Fibroblast of lung (primary cell): Measurements from ENCODE around the gene CCNL1.

ENCODE experiments used
- EZH2 ChIP-seq: IDR thresholded peaks from 2 replicates; pipeline ENCODE4 v1.5.1; 2012; ENCODE audit warnings: low read length, control low read depth, mild to moderate bottlenecking; ENCODE audit errors: missing control alignments
- TF ChIP-seq, protein P1 (sequence below), 2 donors: IDR thresholded peaks in 1 of 2; conservative IDR thresholded peaks in 1 of 2; 1 replicate in 1 of 2; 2 replicates in 1 of 2; pipeline ENCODE4 v1.5.1; 2011 to 2012; ENCODE audit warnings: low read length in 2 of 2, control low read depth in 1 of 2, inconsistent platforms in 1 of 2, low read depth in 1 of 2, mild to moderate bottlenecking in 1 of 2

DNA sequence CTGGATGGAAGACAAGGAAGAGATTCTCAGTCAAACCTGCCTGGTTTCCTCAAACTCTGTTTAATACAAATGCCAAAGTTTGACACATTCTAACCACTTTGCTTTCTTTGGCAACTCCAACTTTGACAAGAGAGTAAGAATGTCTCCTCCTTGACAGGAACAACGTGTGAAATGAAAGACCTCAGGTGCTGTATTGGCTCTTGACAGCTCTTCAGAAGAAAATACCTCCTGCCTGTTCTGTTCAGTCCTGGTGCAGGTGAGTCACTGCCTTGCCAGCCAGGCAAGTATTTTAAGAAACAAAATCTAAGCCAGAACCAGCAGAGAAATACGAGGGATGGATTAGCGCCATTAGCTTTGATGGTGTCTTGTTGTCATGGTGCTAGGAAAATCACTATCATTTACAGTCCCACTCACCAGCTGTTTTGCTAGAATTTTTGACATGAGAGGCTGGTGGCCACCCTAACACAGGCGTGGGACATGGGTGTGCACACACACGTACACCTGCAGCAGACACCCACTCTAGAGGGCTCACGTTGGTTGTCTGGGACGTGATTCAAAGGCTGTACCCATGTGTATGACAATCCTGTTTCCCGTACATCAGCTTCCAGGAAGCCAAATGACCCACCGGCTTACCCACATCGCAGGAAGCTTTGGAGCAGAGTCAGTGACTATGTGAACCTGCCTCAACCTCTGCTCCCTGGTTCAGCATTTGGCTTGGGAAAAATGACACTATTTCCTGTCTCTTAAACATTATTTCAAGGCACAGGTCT lies 60.4 kb downstream of the CCNL1 start:
- TF ChIP-seq, protein P1, sequence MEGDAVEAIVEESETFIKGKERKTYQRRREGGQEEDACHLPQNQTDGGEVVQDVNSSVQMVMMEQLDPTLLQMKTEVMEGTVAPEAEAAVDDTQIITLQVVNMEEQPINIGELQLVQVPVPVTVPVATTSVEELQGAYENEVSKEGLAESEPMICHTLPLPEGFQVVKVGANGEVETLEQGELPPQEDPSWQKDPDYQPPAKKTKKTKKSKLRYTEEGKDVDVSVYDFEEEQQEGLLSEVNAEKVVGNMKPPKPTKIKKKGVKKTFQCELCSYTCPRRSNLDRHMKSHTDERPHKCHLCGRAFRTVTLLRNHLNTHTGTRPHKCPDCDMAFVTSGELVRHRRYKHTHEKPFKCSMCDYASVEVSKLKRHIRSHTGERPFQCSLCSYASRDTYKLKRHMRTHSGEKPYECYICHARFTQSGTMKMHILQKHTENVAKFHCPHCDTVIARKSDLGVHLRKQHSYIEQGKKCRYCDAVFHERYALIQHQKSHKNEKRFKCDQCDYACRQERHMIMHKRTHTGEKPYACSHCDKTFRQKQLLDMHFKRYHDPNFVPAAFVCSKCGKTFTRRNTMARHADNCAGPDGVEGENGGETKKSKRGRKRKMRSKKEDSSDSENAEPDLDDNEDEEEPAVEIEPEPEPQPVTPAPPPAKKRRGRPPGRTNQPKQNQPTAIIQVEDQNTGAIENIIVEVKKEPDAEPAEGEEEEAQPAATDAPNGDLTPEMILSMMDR (conservative IDR thresholded peaks at IDR 0.05 in 1 of 2, IDR thresholded peaks at IDR 0.05 in 1 of 2; ENCODE audit: low read depth in 1 of 2, low read length in 2 of 2): no peak
- TF ChIP-seq EZH2: no peak
